Ectodermal cell (in vitro differentiated cells): ENCODE data around the gene GULP1.

ENCODE experiments used
- H3K27ac ChIP-seq: 2 replicates; pipeline ENCODE4 v1.7.0; 2013; ENCODE audit warnings: mild to moderate bottlenecking, low read depth, low read length; ENCODE audit not compliant: insufficient read depth, poor library complexity, severe bottlenecking
- H3K27me3 ChIP-seq: 2 replicates; pipeline ENCODE4 v1.7.0; 2013; ENCODE audit warnings: mild to moderate bottlenecking, low read length; ENCODE audit not compliant: insufficient read depth, control insufficient read depth, poor library complexity, severe bottlenecking
- H3K36me3 ChIP-seq: one replicate; pipeline ENCODE4 v1.7.0; 2013; ENCODE audit warnings: low read length; ENCODE audit not compliant: control insufficient read depth, insufficient read depth
- H3K4me1 ChIP-seq: one replicate; pipeline ENCODE4 v1.7.0; 2013; ENCODE audit warnings: low read length; ENCODE audit not compliant: control insufficient read depth, insufficient read depth
- H3K4me3 ChIP-seq: 2 replicates; pipeline ENCODE4 v1.7.0; 2013; ENCODE audit warnings: low read depth, low read length, control low read depth; ENCODE audit not compliant: insufficient read depth
- H3K9me3 ChIP-seq: 2 replicates; pipeline ENCODE4 v1.7.0; 2013; ENCODE audit warnings: mild to moderate bottlenecking, low read length, moderate library complexity; ENCODE audit not compliant: control insufficient read depth
- whole genome bisulfite sequencing, 2 experiments: methylation state at CpG; one replicate each; pipeline ENCODE4 v1.1.7; 2013; ENCODE audit warnings: missing lambda C conversion rate in 2 of 2; 5-methylcytosine and 5-hydroxymethylcytosine counted together

Gene GULP1

GRCh38 chr2:188365058-188365641, 73.5 kb downstream of the GULP1 start:
- no peak overlapping the region for H3K27ac ChIP-seq
- H3K9me3 ChIP-seq = no peaks in the 10 kb centered on the region
- no peaks in the 10 kb centered on the region for H3K27me3 ChIP-seq
- no peak overlapping the region for H3K4me3 ChIP-seq
- no peaks in the 10 kb centered on the region for H3K4me1 ChIP-seq
- H3K36me3 ChIP-seq = no peaks in the 10 kb centered on the region

GRCh38 chr2:188367164-188367563, 75.5 kb downstream of the GULP1 start:
- Histone ChIP-seq H3K4me1 (no peaks in the 10 kb centered on the region), H3K9me3 (no peaks in the 10 kb centered on the region), H3K36me3 (no peaks in the 10 kb centered on the region), H3K4me3 (no peak overlapping the region), H3K27ac (no peak overlapping the region), H3K27me3 (no peaks in the 10 kb centered on the region)
- WGBS, 2 experiments = 84 to 88% methylated on average over 3 of the region's 3 CpGs

- Histone ChIP-seq H3K4me1 (no peaks in the 10 kb centered on the region), H3K4me3 (no peak overlapping the region), H3K9me3 (no peaks in the 10 kb centered on the region), H3K27ac (no peak overlapping the region), H3K27me3 (no peaks in the 10 kb centered on the region), H3K36me3 (no peaks in the 10 kb centered on the region)
- 76 to 86% methylated on average over 3 of the region's 3 CpGs for WGBS, 2 experiments
Observed at GRCh38 chr2:188369365-188369764, 77.7 kb downstream of the GULP1 start.

- H3K4me1 ChIP-seq = no peaks in the 10 kb centered on the region
- no peaks in the 10 kb centered on the region for H3K27me3 ChIP-seq
- WGBS, 2 experiments = 78 to 91% methylated on average over 4 to 5 of the region's 5 CpGs
- no peaks in the 10 kb centered on the region for H3K9me3 ChIP-seq
- H3K27ac ChIP-seq = no peak overlapping the region
- H3K4me3 ChIP-seq = no peak overlapping the region
- peaks cover 4% of the 10 kb centered on the region for H3K36me3 ChIP-seq
Observed at GRCh38 chr2:188378371-188378950, 86.8 kb downstream of the GULP1 start.

GRCh38 chr2:188379748-188380147, 88.1 kb downstream of the GULP1 start:
- H3K36me3 ChIP-seq = peaks cover 12% of the 10 kb centered on the region
- H3K4me3 ChIP-seq = no peak overlapping the region
- H3K4me1 ChIP-seq = no peaks in the 10 kb centered on the region
- peaks cover 3% of the 10 kb centered on the region for H3K9me3 ChIP-seq
- no peak overlapping the region for H3K27ac ChIP-seq
- no peaks in the 10 kb centered on the region for H3K27me3 ChIP-seq
- WGBS, 2 experiments = 96 to 97% methylated on average over 3 of the region's 3 CpGs

GRCh38 chr2:188380280-188380679, 88.6 kb downstream of the GULP1 start:
- 92 to 93% methylated on average over 1 of the region's 2 CpGs for WGBS, 2 experiments
- no peaks in the 10 kb centered on the region for H3K4me1 ChIP-seq
- H3K27ac ChIP-seq = no peak overlapping the region
- H3K9me3 ChIP-seq = peaks cover 3% of the 10 kb centered on the region
- H3K27me3 ChIP-seq = no peaks in the 10 kb centered on the region
- H3K4me3 ChIP-seq = no peak overlapping the region
- H3K36me3 ChIP-seq = peaks cover 18% of the 10 kb centered on the region

- no peak overlapping the region for H3K27ac ChIP-seq
Observed at GRCh38 chr2:188381614-188382013, 89.9 kb downstream of the GULP1 start.

GRCh38 chr2:188382107-188382506, 90.4 kb downstream of the GULP1 start:
- peaks cover 27% of the 10 kb centered on the region for H3K36me3 ChIP-seq
- no peaks in the 10 kb centered on the region for H3K4me1 ChIP-seq
- no peak overlapping the region for H3K4me3 ChIP-seq
- 90 to 100% methylated on average over 2 of the region's 2 CpGs for WGBS, 2 experiments
- H3K27me3 ChIP-seq = no peaks in the 10 kb centered on the region
- no peak overlapping the region for H3K27ac ChIP-seq
- peaks cover 3% of the 10 kb centered on the region for H3K9me3 ChIP-seq

More at GRCh38 chr2:188381614-188382013, 89.9 kb downstream of the GULP1 start:
- H3K9me3 ChIP-seq = peaks cover 3% of the 10 kb centered on the region
- H3K4me3 ChIP-seq = no peak overlapping the region
- WGBS, 2 experiments = no CpG with 5 or more reads among the region's 1 CpG
- peaks cover 27% of the 10 kb centered on the region for H3K36me3 ChIP-seq
- no peaks in the 10 kb centered on the region for H3K4me1 ChIP-seq
- H3K27me3 ChIP-seq = no peaks in the 10 kb centered on the region

- Histone ChIP-seq H3K4me1 (no peaks in the 10 kb centered on the region), H3K36me3 (peaks cover 27% of the 10 kb centered on the region), H3K4me3 (no peak overlapping the region), H3K27me3 (no peaks in the 10 kb centered on the region), H3K27ac (no peak overlapping the region), H3K9me3 (peaks cover 3% of the 10 kb centered on the region)
- WGBS, 2 experiments = no CpG with 5 or more reads among the region's 1 CpG
Observed at GRCh38 chr2:188383158-188383557, 91.5 kb downstream of the GULP1 start.

- WGBS, 2 experiments = 86 to 98% methylated on average over 1 of the region's 1 CpG
- H3K27ac ChIP-seq = no peak overlapping the region
- H3K4me1 ChIP-seq = no peaks in the 10 kb centered on the region
- peaks cover 27% of the 10 kb centered on the region for H3K36me3 ChIP-seq
- H3K4me3 ChIP-seq = no peak overlapping the region
- H3K9me3 ChIP-seq = peaks cover 3% of the 10 kb centered on the region
- no peaks in the 10 kb centered on the region for H3K27me3 ChIP-seq
Observed at GRCh38 chr2:188385857-188386256, 94.2 kb downstream of the GULP1 start.
